Neural cell (in vitro differentiated cells): ENCODE measurements around the gene CNP. TPM values are rescaled to one million over a fixed set of nuclear protein-coding genes. Genes with fewer than 3 reads are reported as not detected.

Experiments
- H2AFZ ChIP-seq: fragments of 200-600, 300-800 bp; sonication (generic), shearing (Covaris generic); 2 replicates; pipeline ENCODE4 v1.6.0; 2014; ENCODE audit warnings: low read depth, mild to moderate bottlenecking, antibody characterized with exemption, low read length, moderate library complexity
- H3F3A ChIP-seq: fragments of 200-600 bp; shearing (Covaris generic); 2 replicates; pipeline ENCODE4 v1.6.1; 2016; ENCODE audit warnings: mild to moderate bottlenecking, moderate library complexity, mixed read lengths, antibody characterized with exemption, low read length; ENCODE audit not compliant: insufficient read depth, poor library complexity, severe bottlenecking
- H3K27ac ChIP-seq: fragments of 200-600, 300-800 bp; sonication (generic), shearing (Covaris generic); 2 replicates; pipeline ENCODE4 v1.5.1; 2014; ENCODE audit warnings: mild to moderate bottlenecking, low read length, moderate library complexity
- H3K27me3 ChIP-seq: fragments of 300-800, 200-600 bp; sonication (generic), shearing (Covaris generic); 2 replicates; pipeline ENCODE4 v1.6.0; 2014; ENCODE audit warnings: mild to moderate bottlenecking, low read depth, low read length, moderate library complexity; ENCODE audit not compliant: insufficient read depth
- H3K36me3 ChIP-seq: fragments of 300-800, 200-600 bp; sonication (generic), shearing (Covaris generic); 2 replicates; pipeline ENCODE4 v1.5.1; 2014; ENCODE audit warnings: mild to moderate bottlenecking, antibody characterized with exemption, low read length, moderate library complexity; ENCODE audit not compliant: insufficient read depth
- H3K4me2 ChIP-seq: fragments of 300-800, 200-600 bp; sonication (generic), shearing (Covaris generic); 2 replicates; pipeline ENCODE4 v1.6.0; 2014; ENCODE audit warnings: mild to moderate bottlenecking, low read length
- H3K4me3 ChIP-seq: fragments of 300-800, 200-600 bp; sonication (generic), shearing (Covaris generic); 2 replicates; pipeline ENCODE4 v1.5.1; 2014; ENCODE audit warnings: mild to moderate bottlenecking, low read length, moderate library complexity
- H3K79me2 ChIP-seq: fragments of 200-600 bp; shearing (Covaris generic); replicated peaks from 2 replicates; pipeline ENCODE4 v1.6.0; 2014; ENCODE audit warnings: mild to moderate bottlenecking, low read length, moderate library complexity; ENCODE audit not compliant: insufficient read depth
- H3K9ac ChIP-seq: fragments of 300-800, 200-600 bp; sonication (generic), shearing (Covaris generic); 2 replicates; pipeline ENCODE4 v1.6.1; 2016; ENCODE audit warnings: mild to moderate bottlenecking, low read length, mixed read lengths
- H3K9me2 ChIP-seq: fragments of 200-600 bp; shearing (Covaris generic); 2 replicates; pipeline ENCODE4 v1.6.1; 2016; ENCODE audit warnings: mild to moderate bottlenecking, low read length, mixed read lengths; ENCODE audit not compliant: insufficient read depth
- H3K9me3 ChIP-seq: fragments of 200-600, 300-800 bp; sonication (generic), shearing (Covaris generic); 2 replicates; pipeline ENCODE4 v1.6.1; 2016; ENCODE audit warnings: mild to moderate bottlenecking, mixed run types, low read length, moderate library complexity, mixed read lengths
- H4K20me1 ChIP-seq: fragments of 200-600 bp; shearing (Covaris generic); 2 replicates; pipeline ENCODE4 v1.6.1; 2016; ENCODE audit warnings: mild to moderate bottlenecking, mixed run types; ENCODE audit not compliant: insufficient read depth
- CTCF ChIP-seq: fragments of 450-650 bp; IDR thresholded peaks from 2 replicates; pipeline ENCODE4 v1.5.1; 2014; ENCODE audit warnings: antibody characterized with exemption, mild to moderate bottlenecking, moderate library complexity; ENCODE audit not compliant: poor library complexity, severe bottlenecking
- EP300 ChIP-seq: fragments of 450-650 bp; conservative IDR thresholded peaks from 2 replicates; pipeline ENCODE4 v1.6.1; 2014; ENCODE audit warnings: antibody characterized with exemption, mild to moderate bottlenecking, moderate library complexity; ENCODE audit not compliant: poor library complexity, severe bottlenecking
- EZH2 ChIP-seq: fragments of 200-600, 300-800 bp; shearing (Covaris generic), sonication (generic); IDR thresholded peaks from 2 replicates; pipeline ENCODE4 v1.6.1; 2014; ENCODE audit warnings: antibody characterized with exemption, low read length, borderline replicate concordance, mild to moderate bottlenecking; ENCODE audit not compliant: insufficient read depth, poor library complexity, severe bottlenecking
- MXI1 ChIP-seq: fragments of 450-650 bp; conservative IDR thresholded peaks from 2 replicates; pipeline ENCODE4 v1.6.1; 2014; ENCODE audit warnings: antibody characterized with exemption, mild to moderate bottlenecking; ENCODE audit not compliant: poor library complexity, severe bottlenecking
- POLR2AphosphoS5 ChIP-seq: IDR thresholded peaks from 2 replicates; pipeline ENCODE4 v1.6.1; 2012
- RAD21 ChIP-seq: fragments of 450-650 bp; conservative IDR thresholded peaks from 2 replicates; pipeline ENCODE4 v1.6.1; 2014; ENCODE audit warnings: antibody characterized with exemption, mild to moderate bottlenecking, moderate library complexity
- REST ChIP-seq: IDR thresholded peaks from 2 replicates; pipeline ENCODE4 v1.6.1; 2012; ENCODE audit warnings: borderline replicate concordance
- SMC3 ChIP-seq: fragments of 450-650 bp; conservative IDR thresholded peaks from 2 replicates; pipeline ENCODE4 v1.6.1; 2014; ENCODE audit warnings: antibody characterized with exemption, mild to moderate bottlenecking, moderate library complexity; ENCODE audit not compliant: poor library complexity
- TAF1 ChIP-seq: IDR thresholded peaks from 2 replicates; pipeline ENCODE4 v1.6.1; 2012; ENCODE audit warnings: low read depth
- polyA plus RNA-seq: library from polyadenylated mRNA; depleted of rRNA; stranded (reverse); fragments of >200 nt; gene quantifications from 2 replicates; pipeline ENCODE4 v1.2.3, GENCODE V29; 2014

The CNP gene
- polyA plus RNA-seq, 1 donor from 2014 or later, result 27.7 TPM

DNA sequence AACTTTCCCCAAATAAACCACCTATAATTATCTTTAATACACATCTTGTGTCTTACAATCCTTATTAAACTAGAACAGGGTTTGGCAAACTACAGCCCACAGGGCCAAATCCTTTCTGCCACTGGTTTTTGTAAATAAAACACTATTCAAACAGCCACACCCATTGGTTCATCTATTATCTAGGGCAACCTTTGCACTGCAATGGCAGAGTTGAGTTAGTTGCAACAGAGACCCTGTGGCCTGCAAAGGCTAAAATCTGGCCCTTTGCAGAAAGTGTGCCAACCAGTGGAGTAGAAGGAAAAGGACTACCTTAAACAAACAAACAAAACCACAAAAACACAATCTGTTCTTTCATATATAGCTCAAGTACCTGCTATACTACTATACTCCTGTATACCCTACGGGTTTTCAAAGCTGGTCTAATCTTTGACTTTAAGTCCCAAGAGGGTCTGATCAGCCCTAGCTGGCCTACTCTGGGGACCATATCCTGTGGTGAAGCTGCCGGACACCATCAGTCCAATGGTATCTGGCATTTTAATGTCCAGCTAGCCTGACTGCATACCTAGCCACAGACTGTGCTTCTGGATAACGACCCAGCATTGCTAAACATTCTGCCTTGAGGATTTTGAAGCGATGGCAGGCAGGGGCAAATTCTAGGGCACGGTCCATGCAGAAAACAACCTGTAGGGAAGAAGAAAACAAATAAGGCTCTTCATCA is 23.3 kb downstream of the CNP start:
- Histone ChIP-seq H3K27ac (no peak overlapping the region), H2AFZ (no peak overlapping the region), H3K4me2 (no peak overlapping the region), H4K20me1 (no peaks in the 10 kb centered on the region), H3K4me3 (no peak overlapping the region), H3K9ac (no peak overlapping the region), H3F3A (no peaks in the 10 kb centered on the region), H3K79me2 (no peaks in the 10 kb centered on the region), H3K27me3 (no peaks in the 10 kb centered on the region), H3K9me3 (no peaks in the 10 kb centered on the region), H3K36me3 (peaks cover 12% of the 10 kb centered on the region), H3K9me2 (no peaks in the 10 kb centered on the region)
- TF ChIP-seq RAD21 (no peak), TAF1 (no peak), SMC3 (no peak), EP300 (no peak), CTCF (no peak), MXI1 (no peak), POLR2AphosphoS5 (no peak), EZH2 (no peak), REST (no peak)

DNA sequence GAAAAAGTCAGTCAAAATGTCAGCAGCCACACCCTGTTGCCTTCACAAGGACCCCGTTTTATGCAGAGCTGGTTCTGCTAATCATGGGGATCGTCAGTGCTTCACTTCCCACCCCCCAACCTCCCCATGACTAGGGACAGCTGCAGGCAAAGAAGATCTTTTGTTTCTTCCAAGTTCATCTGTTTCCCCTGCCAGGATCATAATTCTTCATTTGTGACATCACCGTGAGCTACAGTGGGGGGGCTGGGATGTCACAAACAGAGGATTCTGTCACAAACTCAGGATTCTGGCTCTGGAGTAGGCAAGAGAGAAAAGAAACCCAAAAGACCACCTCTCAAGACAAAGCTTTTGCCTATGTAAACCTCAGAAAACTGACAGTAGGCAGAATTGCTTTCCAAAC is 26.0 kb downstream of the CNP start:
- Histone ChIP-seq H4K20me1 (no peaks in the 10 kb centered on the region), H3K9ac (no peak overlapping the region), H3K36me3 (peaks cover 23% of the 10 kb centered on the region), H3K27me3 (no peaks in the 10 kb centered on the region), H3K9me3 (no peaks in the 10 kb centered on the region), H2AFZ (no peak overlapping the region), H3K4me2 (no peak overlapping the region), H3K79me2 (no peaks in the 10 kb centered on the region), H3K4me3 (no peak overlapping the region), H3K27ac (no peak overlapping the region), H3F3A (no peaks in the 10 kb centered on the region), H3K9me2 (no peaks in the 10 kb centered on the region)
- no peak for TF ChIP-seq EP300
- no peak for TF ChIP-seq TAF1
